SK-N-MC (cell line): ENCODE data around the gene FAM53B.

Experiments
- EZH2 ChIP-seq: fragments of 200-600 bp; sonication (generic); IDR thresholded peaks from one replicate; pipeline ENCODE4 v1.6.1; 2017; ENCODE audit warnings: antibody characterized with exemption
- POLR2AphosphoS5 ChIP-seq: IDR thresholded peaks from 2 replicates; pipeline ENCODE4 v1.6.1; 2012; ENCODE audit warnings: mild to moderate bottlenecking, low read depth, low read length, borderline replicate concordance

- TF ChIP-seq POLR2AphosphoS5 (no peak), EZH2 (no peak)
Observed at GRCh38 chr10:124739986-124740368, 4.2 kb downstream of the FAM53B start.
